GM12864 (cell line): ENCODE measurements around the gene FUBP3.

Experiments used
- DNase-seq: peaks from one replicate; pipeline ENCODE4 v3.0.0-alpha.2; 2011; ENCODE audit warnings: low read depth
- H3K4me3 ChIP-seq: 2 replicates; pipeline ENCODE4 v1.5.1; 2011; ENCODE audit warnings: mild to moderate bottlenecking, low read depth, low read length, control low read depth
- CTCF ChIP-seq: IDR thresholded peaks from 2 replicates; pipeline ENCODE4 v1.5.1; 2011; ENCODE audit warnings: low read depth, mild to moderate bottlenecking, moderate library complexity, low read length, control low read depth, inconsistent platforms; ENCODE audit errors: missing control alignments

Gene FUBP3

GRCh38 chr9:130669965-130670364 lies 90.6 kb downstream of the FUBP3 start:
- no peak for DNase-seq
- TF ChIP-seq CTCF, result no peak
- no peak overlapping the region for H3K4me3 ChIP-seq

- DNase-seq, result no peak
- no peak for TF ChIP-seq CTCF
- no peak overlapping the region for H3K4me3 ChIP-seq
Measured at GRCh38 chr9:130670644-130671043, 91.3 kb downstream of the FUBP3 start.

- no peak overlapping the region for H3K4me3 ChIP-seq
- DNase-seq, result no peak
- TF ChIP-seq CTCF, result no peak
Measured at GRCh38 chr9:130672466-130672865, 93.1 kb downstream of the FUBP3 start.

DNA sequence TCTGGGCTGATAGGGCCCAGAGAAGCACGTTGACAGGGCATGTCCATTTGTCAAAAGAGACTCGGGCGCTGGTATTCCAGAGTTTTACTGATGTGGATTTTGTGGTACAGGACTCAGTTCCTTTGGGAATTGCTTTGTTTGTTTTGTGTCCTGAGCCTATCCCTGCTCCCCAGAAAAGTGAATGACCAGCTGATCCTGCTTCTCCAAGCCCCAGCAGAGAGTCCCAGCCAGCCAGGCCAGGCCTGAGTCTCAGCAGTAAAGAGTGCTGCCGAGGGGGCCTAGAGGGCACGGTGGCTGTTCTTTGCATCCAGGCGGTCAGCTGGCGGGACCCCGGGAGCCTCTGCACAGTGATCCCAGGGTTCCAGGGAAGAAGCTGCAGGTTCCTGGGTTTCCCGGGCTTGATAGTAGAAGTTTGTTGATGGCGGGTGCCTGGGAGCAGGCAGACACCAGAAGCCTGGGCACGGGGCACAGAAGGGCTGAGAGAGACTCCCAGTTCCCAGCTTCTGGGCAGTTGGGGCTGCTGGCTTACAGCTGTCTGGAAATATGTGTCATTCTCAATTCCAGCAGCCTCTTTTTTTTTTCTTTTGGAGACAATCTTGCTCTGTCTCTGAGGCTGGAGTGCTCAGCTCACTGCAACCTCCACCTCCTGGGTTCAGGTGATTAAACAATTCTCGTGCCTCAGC lies 93.7 kb downstream of the FUBP3 start:
- H3K4me3 ChIP-seq, result no peak overlapping the region
- TF ChIP-seq CTCF, result no peak
- no peak for DNase-seq

GRCh38 chr9:130675396-130675795 lies 96.0 kb downstream of the FUBP3 start:
- no peak for TF ChIP-seq CTCF
- no peak overlapping the region for H3K4me3 ChIP-seq
- DNase-seq, result no peak

GRCh38 chr9:130677252-130677651 lies 97.9 kb downstream of the FUBP3 start:
- no peak for TF ChIP-seq CTCF
- H3K4me3 ChIP-seq, result no peak overlapping the region
- DNase-seq, result no peak
